GM21529 (cell line): ENCODE measurements around the gene SSNA1.

Experiments used
- ATAC-seq: cut with Tn5 transposase; IDR thresholded peaks from one replicate; pipeline ENCODE4 v1.9.1; 2021; ENCODE audit not compliant: unreplicated experiment

Gene SSNA1

GRCh38 chr9:137199411-137200121 is 11.1 kb downstream of the SSNA1 start:
- ATAC-seq, result no peak

- peak; percentile 90 for ATAC-seq
Measured at GRCh38 chr9:137200311-137201204, 12.1 kb downstream of the SSNA1 start, which contains the start of gene TPRN. Gene TPRN (minus strand): TSS chr9:137200741. CDS start chr9:137200711, 30 bp downstream.

- no peak for ATAC-seq
Measured at GRCh38 chr9:137201205-137201868, 12.9 kb downstream of the SSNA1 start.

- ATAC-seq, result no peak
Measured at GRCh38 chr9:137202966-137203365, 14.5 kb downstream of the SSNA1 start.

GRCh38 chr9:137204731-137205125 is 16.3 kb downstream of the SSNA1 start:
- ATAC-seq, result no peak

GRCh38 chr9:137205126-137206069 is 16.9 kb downstream of the SSNA1 start, which contains the start of the genes NDOR1 and TMEM203:
Gene NDOR1 (plus strand): TSS chr9:137205700. CDS start chr9:137205778, 78 bp downstream.
Gene TMEM203 (minus strand): TSS chr9:137205648. CDS start chr9:137205414, 234 bp downstream.
- peak; percentile 37 for ATAC-seq

GRCh38 chr9:137206602-137207001 is 18.1 kb downstream of the SSNA1 start:
- no peak for ATAC-seq

- no peak for ATAC-seq
Measured at GRCh38 chr9:137211532-137211931, 23.1 kb downstream of the SSNA1 start.

GRCh38 chr9:137212520-137212919 is 24.0 kb downstream of the SSNA1 start:
- no peak for ATAC-seq

- ATAC-seq, result no peak
Measured at GRCh38 chr9:137213160-137214060, 24.9 kb downstream of the SSNA1 start.

- no peak for ATAC-seq
Measured at GRCh38 chr9:137214620-137215019, 26.1 kb downstream of the SSNA1 start.

GRCh38 chr9:137215196-137215986 is 26.9 kb downstream of the SSNA1 start:
- ATAC-seq, result no peak

GRCh38 chr9:137216188-137216965 is 27.9 kb downstream of the SSNA1 start:
- ATAC-seq, result no peak

GRCh38 chr9:137217276-137218211 is 29.1 kb downstream of the SSNA1 start:
- no peak for ATAC-seq

GRCh38 chr9:137218212-137218753 is 29.8 kb downstream of the SSNA1 start:
- ATAC-seq, result no peak

GRCh38 chr9:137218754-137219271 is 30.3 kb downstream of the SSNA1 start:
- ATAC-seq, result no peak
